Measurements from ENCODE around the gene SUV39H1.

- no peak for TF ChIP-seq POLR2A (IDR thresholded peaks at IDR 0.05)
- no peak for TF ChIP-seq CTCF (IDR thresholded peaks at IDR 0.05)
Observed at GRCh38 chrX:48694776-48695533, 1.6 kb upstream of the SUV39H1 start.
